HG03460 (cell line): ENCODE measurements around the gene PPP1R26.
"Not testable (repeated sequence)": the region's sequence is repeated elsewhere in the genome, so short reads cannot be mapped to it uniquely, and the experiment has no call there.

ENCODE experiments used
- ATAC-seq: cut with Tn5 transposase; IDR thresholded peaks from one replicate; pipeline ENCODE4 v1.9.1; 2021; ENCODE audit not compliant: unreplicated experiment

The PPP1R26 gene

DNA sequence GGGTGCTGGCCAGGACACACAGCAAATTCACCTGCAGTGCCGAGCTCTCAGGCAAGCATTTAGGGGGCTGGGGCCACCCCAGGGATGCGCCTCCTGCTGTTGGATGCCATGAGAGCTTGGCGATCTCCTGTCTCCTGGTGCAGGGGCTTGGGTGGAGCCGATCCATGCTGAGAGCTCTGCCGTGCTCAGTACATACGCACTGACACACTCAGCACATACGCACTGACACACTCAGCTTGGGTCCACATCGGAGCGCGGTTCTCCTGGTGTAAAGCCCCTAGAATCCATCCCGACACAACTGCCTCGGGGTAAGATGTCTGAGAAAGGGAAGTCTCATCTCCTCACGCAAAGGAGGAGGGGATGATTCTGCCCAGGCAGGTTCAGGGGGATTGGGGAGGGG lies 56.0 kb downstream of the PPP1R26 start:
- not testable (repeated sequence) for ATAC-seq

DNA sequence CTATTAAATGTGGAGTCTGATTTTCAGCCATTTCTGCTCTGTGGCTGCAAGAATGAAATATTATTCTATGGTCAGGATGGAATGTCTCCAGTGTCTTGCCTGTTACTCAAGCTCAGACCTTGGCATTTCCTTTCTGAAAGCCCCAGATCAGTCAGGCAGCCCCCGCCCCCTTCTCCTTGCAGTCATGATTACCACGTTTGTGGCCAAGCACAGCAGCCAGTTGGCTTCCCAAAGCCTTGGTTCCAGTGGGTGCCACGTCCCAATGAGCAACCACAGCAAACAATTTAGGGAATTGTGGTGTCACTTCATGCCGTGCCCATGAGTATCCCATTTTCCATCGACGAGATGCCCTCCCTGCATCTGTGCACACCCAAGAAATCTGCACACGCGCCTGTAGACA lies 56.6 kb downstream of the PPP1R26 start:
- ATAC-seq: no peak
